A549 (cell line): ENCODE results near the gene ZNF576. TPM values are rescaled to one million over a fixed set of nuclear protein-coding genes. Genes with fewer than 3 reads are reported as not detected.

ENCODE experiments used
- ATAC-seq, 2 experiments: fragments of 200-7000 bp in 1 of 2; fragments of >200 bp in 1 of 2; cut with Nextera tagmentation in 1 of 2; cut with Tn5 transposase in 1 of 2; 3 replicates each; pipeline versions ENCODE4 v1.8.0 to v1.9.1; 2018 to 2020; ENCODE audit warnings: mild to moderate bottlenecking in 1 of 2, moderate library complexity in 1 of 2
- CTCF ChIA-PET: fragments of 300-600 bp; sonication (Branson Sonifier 250); formaldehyde crosslinking; extraction: SDS; loops from one replicate; lab custom pipeline; 2021; ENCODE audit warnings: antibody characterized with exemption, inconsistent platforms; lab: Yijun Ruan, JAX
- POLR2A ChIA-PET: fragments of 350-600 bp; formaldehyde crosslinking; extraction: SDS; loops from one replicate; lab custom pipeline; 2021; ENCODE audit warnings: antibody characterized with exemption, inconsistent platforms; lab: Yijun Ruan, JAX
- DNase-seq, 2 experiments: peaks; one replicate each; pipeline versions ENCODE4 v3.0.0 to v3.0.0-alpha.2; 2011 to 2016; ENCODE audit warnings: low read depth in 1 of 2, low spot score in 1 of 2
- FAIRE-seq: peaks from 2 replicates; lab custom pipeline; 2011; peaks lifted over from hg19 to GRCh38; lab: Jason Lieb, UNC
- H3K27ac ChIP-seq, 2 experiments: fragments of >200 bp; sonication (Bioruptor Twin); formaldehyde crosslinking; 3 replicates each; pipeline ENCODE4 v1.5.1; 2016 to 2017
- H3K4me1 ChIP-seq: fragments of >200 bp; sonication (Bioruptor Twin); formaldehyde crosslinking; 3 replicates; pipeline ENCODE4 v1.6.1; 2016
- H3K4me2 ChIP-seq: fragments of >200 bp; sonication (Bioruptor Twin); formaldehyde crosslinking; 3 replicates; pipeline ENCODE4 v1.6.1; 2016
- H3K4me3 ChIP-seq: fragments of >200 bp; sonication (Bioruptor Twin); formaldehyde crosslinking; 3 replicates; pipeline ENCODE4 v1.5.1; 2016
- H3K9me3 ChIP-seq: fragments of >200 bp; sonication (Bioruptor Twin); formaldehyde crosslinking; 3 replicates; pipeline ENCODE4 v1.6.1; 2016
- CBX2 ChIP-seq: fragments of 200-600 bp; sonication (generic); IDR thresholded peaks from 2 replicates; pipeline ENCODE4 v1.6.1; 2016; ENCODE audit warnings: low read depth, mild to moderate bottlenecking, borderline replicate concordance
- CBX8 ChIP-seq: fragments of 200-600 bp; sonication (generic); IDR thresholded peaks from 2 replicates; pipeline ENCODE4 v1.6.1; 2016
- CEBPB ChIP-seq, 2 experiments: fragments of >200 bp in 1 of 2; sonication (Bioruptor Twin) in 1 of 2; formaldehyde crosslinking in 1 of 2; IDR thresholded peaks; 2 replicates each; pipeline ENCODE4 v1.6.1; 2012 to 2016
- CHD4 ChIP-seq: fragments of 200-600 bp; sonication (generic); IDR thresholded peaks from 2 replicates; pipeline ENCODE4 v1.6.1; 2016; ENCODE audit warnings: antibody characterized with exemption, mild to moderate bottlenecking, borderline replicate concordance
- FOSB ChIP-seq: fragments of 250-450 bp; sonication (Bioruptor Pico); IDR thresholded peaks from 2 replicates; pipeline ENCODE4 v1.5.0; 2020; ENCODE audit warnings: mild to moderate bottlenecking, moderate library complexity
- FOSL2 ChIP-seq, 2 experiments: fragments of 450-650 bp in 1 of 2; fragments of >200 bp in 1 of 2; sonication (Bioruptor Twin) in 1 of 2; formaldehyde crosslinking; IDR thresholded peaks; 2 replicates each; pipeline versions ENCODE4 v1.5.0 to v1.6.1; 2016 to 2020; ENCODE audit warnings: mild to moderate bottlenecking in 1 of 2, moderate library complexity in 1 of 2
- FOXS1 ChIP-seq: fragments of 250-450 bp; sonication (Bioruptor Pico); IDR thresholded peaks from 2 replicates; pipeline ENCODE4 v1.5.0; 2020; ENCODE audit warnings: mild to moderate bottlenecking, moderate library complexity
- GATA3 ChIP-seq: IDR thresholded peaks from 2 replicates; pipeline ENCODE4 v1.6.1; 2012; ENCODE audit warnings: borderline replicate concordance
- JUN ChIP-seq, 2 experiments: fragments of >200 bp; sonication (Bioruptor Twin); formaldehyde crosslinking; IDR thresholded peaks; 2 replicates in 1 of 2; 3 replicates in 1 of 2; pipeline ENCODE4 v1.6.1; 2016 to 2017
- JUNB ChIP-seq: fragments of >200 bp; sonication (Bioruptor Twin); formaldehyde crosslinking; IDR thresholded peaks from 2 replicates; pipeline ENCODE4 v1.6.1; 2016
- MYC ChIP-seq: IDR thresholded peaks from 2 replicates; pipeline ENCODE4 v1.6.1; 2012; ENCODE audit warnings: mild to moderate bottlenecking, inconsistent platforms, low read length, improper control_type of control experiment, borderline replicate concordance
- NFE2L2 ChIP-seq: fragments of 150-350 bp; conservative IDR thresholded peaks from 2 replicates; pipeline ENCODE4 v1.6.1; 2014; ENCODE audit warnings: low read length
- POLR2A ChIP-seq: IDR thresholded peaks from 2 replicates; pipeline ENCODE4 v1.6.1; 2012; ENCODE audit warnings: mild to moderate bottlenecking, low read length
- POLR2AphosphoS2 ChIP-seq: conservative IDR thresholded peaks from 2 replicates; pipeline ENCODE4 v1.6.1; 2012; ENCODE audit warnings: low read length, improper control_type of control experiment, inconsistent platforms
- RAD21 ChIP-seq, 2 experiments: fragments of >200 bp in 1 of 2; sonication (Bioruptor Twin) in 1 of 2; formaldehyde crosslinking in 1 of 2; IDR thresholded peaks in 1 of 2; conservative IDR thresholded peaks in 1 of 2; 2 replicates in 1 of 2; 3 replicates in 1 of 2; pipeline ENCODE4 v1.6.1; 2012 to 2018; ENCODE audit warnings: inconsistent platforms in 1 of 2
- RARB ChIP-seq: fragments of 250-450 bp; sonication (Bioruptor Pico); IDR thresholded peaks from 2 replicates; pipeline ENCODE4 v1.8.0; 2021; ENCODE audit warnings: mild to moderate bottlenecking, moderate library complexity
- RCOR1 ChIP-seq: fragments of 150-350 bp; IDR thresholded peaks from 2 replicates; pipeline ENCODE4 v1.6.1; 2014; ENCODE audit warnings: antibody characterized with exemption, low read length, low read depth
- RFX5 ChIP-seq: fragments of 450-650 bp; IDR thresholded peaks from 2 replicates; pipeline ENCODE4 v1.7.1; 2014; ENCODE audit warnings: antibody characterized with exemption, mild to moderate bottlenecking, moderate library complexity
- RNF2 ChIP-seq: fragments of 200-600 bp; sonication (generic); IDR thresholded peaks from 2 replicates; pipeline ENCODE4 v1.6.1; 2016; ENCODE audit warnings: low read depth, mild to moderate bottlenecking, antibody characterized with exemption, moderate library complexity, borderline replicate concordance
- SMC3 ChIP-seq: fragments of >200 bp; sonication (Bioruptor Twin); formaldehyde crosslinking; IDR thresholded peaks from 3 replicates; pipeline ENCODE4 v1.6.1; 2018; ENCODE audit warnings: inconsistent platforms
- SREBF2 ChIP-seq: fragments of 450-650 bp; IDR thresholded peaks from 2 replicates; pipeline ENCODE4 v1.6.1; 2014; ENCODE audit warnings: mild to moderate bottlenecking, moderate library complexity
- TP53 ChIP-seq: fragments of 250-450 bp; sonication (Bioruptor Pico); IDR thresholded peaks from 2 replicates; pipeline ENCODE4 v1.5.0; 2021; ENCODE audit warnings: mild to moderate bottlenecking, moderate library complexity
- ZC3H11A ChIP-seq: fragments of 450-650 bp; IDR thresholded peaks from 2 replicates; pipeline ENCODE4 v1.6.1; 2014; ENCODE audit warnings: antibody characterized with exemption, mild to moderate bottlenecking
- WGBS: methylation state at CpG from one replicate; pipeline ENCODE4 v1.1.6; 2017; ENCODE audit errors: missing lambda C conversion rate; 5-methylcytosine and 5-hydroxymethylcytosine counted together
- polyA plus RNA-seq, 4 experiments: library from polyadenylated mRNA; depleted of rRNA in 3 of 4; stranded (reverse); fragments of >200 nt; fragmentation: RNase III in 1 of 4; extraction: RNeasy Plus Mini Kit Qiagen cat#74134 plus additional on column Dnase treatment in 1 of 4; gene quantifications; 2 replicates in 3 of 4; 3 replicates in 1 of 4; pipeline ENCODE4 v1.2.3, GENCODE V29; 2011 to 2017
- TF ChIP-seq, protein P1 (sequence below): fragments of 200-600 bp; sonication (generic); IDR thresholded peaks from 2 replicates; pipeline ENCODE4 v1.6.1; 2016; ENCODE audit warnings: antibody characterized with exemption, mild to moderate bottlenecking, moderate library complexity
- TF ChIP-seq, protein P2 (sequence below): fragments of 150-350 bp; IDR thresholded peaks from 2 replicates; pipeline ENCODE4 v1.6.1; 2014; ENCODE audit warnings: low read depth, mild to moderate bottlenecking, low read length

Gene ZNF576
- polyA plus RNA-seq, 2 of the 4 experiments (the other 2 are of a cell fraction), result 10.6 to 16.5 TPM

GRCh38 chr19:43622956-43623355 is 26.6 kb downstream of the ZNF576 start:
- H3K27ac ChIP-seq, result no peak overlapping the region
- H3K4me1 ChIP-seq, result peaks cover 12% of the 10 kb centered on the region
- ChIA-PET POLR2A (no interaction called here), CTCF (interaction anchor here (1.2 kb wide), 2 partner anchors 9 to 26 kb away, joined by 3 read pairs; partner anchors contain the start of gene ZNF576)
- no peak overlapping the region for H3K4me2 ChIP-seq
- 100% methylated on average over 1 of the region's 1 CpG for WGBS
- H3K9me3 ChIP-seq, result no peaks in the 10 kb centered on the region
- FAIRE-seq (no peak), DNase-seq (no peak), ATAC-seq (no peak)
- H3K4me3 ChIP-seq, result no peak overlapping the region
- no peak for TF ChIP-seq FOSL2 (IDR thresholded peaks at IDR 0.05)
- no peak for TF ChIP-seq FOSL2 (CRISPR knock-in tag; IDR thresholded peaks at IDR 0.05)
- TF ChIP-seq, protein P1, sequence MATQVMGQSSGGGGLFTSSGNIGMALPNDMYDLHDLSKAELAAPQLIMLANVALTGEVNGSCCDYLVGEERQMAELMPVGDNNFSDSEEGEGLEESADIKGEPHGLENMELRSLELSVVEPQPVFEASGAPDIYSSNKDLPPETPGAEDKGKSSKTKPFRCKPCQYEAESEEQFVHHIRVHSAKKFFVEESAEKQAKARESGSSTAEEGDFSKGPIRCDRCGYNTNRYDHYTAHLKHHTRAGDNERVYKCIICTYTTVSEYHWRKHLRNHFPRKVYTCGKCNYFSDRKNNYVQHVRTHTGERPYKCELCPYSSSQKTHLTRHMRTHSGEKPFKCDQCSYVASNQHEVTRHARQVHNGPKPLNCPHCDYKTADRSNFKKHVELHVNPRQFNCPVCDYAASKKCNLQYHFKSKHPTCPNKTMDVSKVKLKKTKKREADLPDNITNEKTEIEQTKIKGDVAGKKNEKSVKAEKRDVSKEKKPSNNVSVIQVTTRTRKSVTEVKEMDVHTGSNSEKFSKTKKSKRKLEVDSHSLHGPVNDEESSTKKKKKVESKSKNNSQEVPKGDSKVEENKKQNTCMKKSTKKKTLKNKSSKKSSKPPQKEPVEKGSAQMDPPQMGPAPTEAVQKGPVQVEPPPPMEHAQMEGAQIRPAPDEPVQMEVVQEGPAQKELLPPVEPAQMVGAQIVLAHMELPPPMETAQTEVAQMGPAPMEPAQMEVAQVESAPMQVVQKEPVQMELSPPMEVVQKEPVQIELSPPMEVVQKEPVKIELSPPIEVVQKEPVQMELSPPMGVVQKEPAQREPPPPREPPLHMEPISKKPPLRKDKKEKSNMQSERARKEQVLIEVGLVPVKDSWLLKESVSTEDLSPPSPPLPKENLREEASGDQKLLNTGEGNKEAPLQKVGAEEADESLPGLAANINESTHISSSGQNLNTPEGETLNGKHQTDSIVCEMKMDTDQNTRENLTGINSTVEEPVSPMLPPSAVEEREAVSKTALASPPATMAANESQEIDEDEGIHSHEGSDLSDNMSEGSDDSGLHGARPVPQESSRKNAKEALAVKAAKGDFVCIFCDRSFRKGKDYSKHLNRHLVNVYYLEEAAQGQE, result no peak
- no peak for TF ChIP-seq JUN (IDR thresholded peaks at IDR 0.05)
- TF ChIP-seq MYC, result no peak
- no peak for TF ChIP-seq CBX8
- no peak for TF ChIP-seq FOSB (CRISPR knock-in tag)
- TF ChIP-seq RNF2, result no peak
- TF ChIP-seq SMC3, result no peak
- TF ChIP-seq RARB (CRISPR knock-in tag), result no peak
- TF ChIP-seq GATA3, result no peak
- TF ChIP-seq FOXS1 (CRISPR knock-in tag), result no peak
- no peak for TF ChIP-seq POLR2A
- TF ChIP-seq, protein P2, sequence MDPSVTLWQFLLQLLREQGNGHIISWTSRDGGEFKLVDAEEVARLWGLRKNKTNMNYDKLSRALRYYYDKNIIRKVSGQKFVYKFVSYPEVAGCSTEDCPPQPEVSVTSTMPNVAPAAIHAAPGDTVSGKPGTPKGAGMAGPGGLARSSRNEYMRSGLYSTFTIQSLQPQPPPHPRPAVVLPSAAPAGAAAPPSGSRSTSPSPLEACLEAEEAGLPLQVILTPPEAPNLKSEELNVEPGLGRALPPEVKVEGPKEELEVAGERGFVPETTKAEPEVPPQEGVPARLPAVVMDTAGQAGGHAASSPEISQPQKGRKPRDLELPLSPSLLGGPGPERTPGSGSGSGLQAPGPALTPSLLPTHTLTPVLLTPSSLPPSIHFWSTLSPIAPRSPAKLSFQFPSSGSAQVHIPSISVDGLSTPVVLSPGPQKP, result no peak
- TF ChIP-seq CHD4, result no peak
- TF ChIP-seq TP53 (CRISPR knock-in tag), result no peak
- TF ChIP-seq JUNB, result no peak

DNA sequence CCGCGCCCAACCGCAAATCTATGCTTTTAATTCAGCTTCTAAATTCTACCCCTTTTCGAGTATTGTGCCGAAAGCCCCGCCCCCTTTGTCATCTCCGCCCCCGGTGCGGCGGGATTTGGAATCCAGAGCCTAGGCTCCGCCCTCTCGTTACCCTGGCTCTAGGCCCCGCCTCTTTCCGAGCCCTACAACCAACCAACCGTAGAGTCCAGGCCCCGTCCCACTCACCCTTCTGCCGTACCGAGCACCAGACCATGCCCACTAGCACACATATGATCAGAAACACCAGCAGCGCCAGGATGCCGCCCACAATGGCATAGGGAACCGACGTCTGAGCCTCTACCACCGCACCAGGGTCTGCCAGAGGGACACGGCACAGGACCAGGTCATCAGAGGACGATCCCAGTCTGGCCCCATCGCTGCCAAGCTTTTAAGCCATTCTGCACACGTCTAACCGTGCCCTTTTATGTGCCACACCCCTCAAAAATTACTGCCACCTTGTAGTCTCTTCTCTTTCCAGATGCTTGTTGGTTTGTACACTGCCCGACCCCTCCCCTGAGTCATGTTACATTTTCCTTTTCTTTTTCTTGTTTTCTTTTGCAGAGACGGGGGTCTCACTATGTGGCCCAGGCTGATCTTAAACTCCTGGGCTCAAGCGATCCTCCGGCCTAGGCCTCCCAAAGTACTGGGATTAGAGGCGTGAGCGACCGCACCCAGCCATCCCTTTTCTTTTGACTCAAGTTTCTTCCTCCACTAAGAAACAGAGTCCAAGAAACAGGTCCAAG is 27.7 kb downstream of the ZNF576 start:
- peak in 1 of 2 experiments; percentile 40 for DNase-seq
- no peak for FAIRE-seq
- no peak for ATAC-seq
- Histone ChIP-seq H3K4me3 (no peak overlapping the region), H3K4me1 (peaks cover 7% of the 10 kb centered on the region; the same call in 2 of the 3 replicates)
- WGBS, result 88% methylated on average over 35 of the region's 35 CpGs
- TF ChIP-seq NFE2L2 (no peak), CBX2 (no peak), RARB (CRISPR knock-in tag) (no peak), POLR2AphosphoS2 (no peak), CEBPB (IDR thresholded peaks at IDR 0.05) (no peak), JUNB (no peak), RAD21 (conservative IDR thresholded peaks at IDR 0.05 in 1 of 2, IDR thresholded peaks at IDR 0.05 in 1 of 2) (no peak), SREBF2 (no peak), RCOR1 (no peak), CHD4 (no peak), ZC3H11A (no peak), GATA3 (no peak), RFX5 (no peak)
- TF ChIP-seq, all 56 proteins: peak for 0
- ChIA-PET POLR2A (no interaction called here), CTCF (interaction anchor here (0.8 to 1.2 kb wide), 3 partner anchors 8 to 27 kb away, joined by 3 read pairs; partner anchors contain the start of gene ZNF576)
- H3K27ac ChIP-seq, result no peak overlapping the region
- no peak overlapping the region for H3K4me2 ChIP-seq
- H3K9me3 ChIP-seq, result no peaks in the 10 kb centered on the region
